ENCODE data around the gene PCDHGA1. TPM values are rescaled to one million over a fixed set of nuclear protein-coding genes. Genes with fewer than 3 reads are reported as not detected.
A peak's percentile ranks its signal among the peaks of the same experiment; 100 is the strongest.

The PCDHGA1 gene
- total and polyA plus RNA-seq, 9 donors = 0.44 to 0.86 (median 0.63) TPM

GRCh38 chr5:141441571-141442170 lies 111.4 kb downstream of the PCDHGA1 start:
- no peaks in the 10 kb centered on the region for H3K27me3 ChIP-seq (ENCODE audit: control insufficient read depth, insufficient read depth, low read length)
- H3K4me3 ChIP-seq (ENCODE audit: low read length) = no peak overlapping the region
- H3K9me3 ChIP-seq (replicated peaks; ENCODE audit: control insufficient read depth, low read depth, low read length) = peaks cover 56% of the 10 kb centered on the region
- no peak for DNase-seq
- H3K27ac ChIP-seq (ENCODE audit: low read length) = no peak overlapping the region
- 46% methylated on average over 42 of the region's 50 CpGs for WGBS (ENCODE audit: insufficient coverage)
- no peaks in the 10 kb centered on the region for H3K36me3 ChIP-seq (ENCODE audit: control insufficient read depth, insufficient read depth, low read length)
- H3K4me1 ChIP-seq (ENCODE audit: control insufficient read depth, insufficient read depth, low read length) = no peaks in the 10 kb centered on the region

- Histone ChIP-seq H3K27me3 (ENCODE audit: control insufficient read depth, insufficient read depth, low read length) (no peaks in the 10 kb centered on the region), H3K4me3 (ENCODE audit: low read length) (no peak overlapping the region), H3K27ac (ENCODE audit: low read length) (no peak overlapping the region), H3K9me3 (replicated peaks; ENCODE audit: control insufficient read depth, low read depth, low read length) (peaks cover 3% of the 10 kb centered on the region), H3K4me1 (ENCODE audit: control insufficient read depth, insufficient read depth, low read length) (no peaks in the 10 kb centered on the region), H3K36me3 (ENCODE audit: control insufficient read depth, insufficient read depth, low read length) (no peaks in the 10 kb centered on the region)
- DNase-seq = no peak
- 100% methylated on average over 1 of the region's 3 CpGs for WGBS (ENCODE audit: insufficient coverage)
These were observed 135.0 kb downstream of the PCDHGA1 start for GRCh38 chr5:141465351-141465750.

- Histone ChIP-seq H3K4me1 (ENCODE audit: control insufficient read depth, insufficient read depth, low read length) (peaks cover 39% of the 10 kb centered on the region), H3K9me3 (replicated peaks; ENCODE audit: control insufficient read depth, low read depth, low read length) (no peaks in the 10 kb centered on the region), H3K27me3 (ENCODE audit: control insufficient read depth, insufficient read depth, low read length) (peaks cover 8% of the 10 kb centered on the region), H3K27ac (ENCODE audit: low read length) (peak within 1 kb of the TSS; percentile 99), H3K4me3 (ENCODE audit: low read length) (peak within 1 kb of the TSS; percentile 92), H3K36me3 (ENCODE audit: control insufficient read depth, insufficient read depth, low read length) (peaks cover 18% of the 10 kb centered on the region)
- peak; percentile 98 for DNase-seq
- under 1% methylated on average over 28 of the region's 28 CpGs for WGBS (ENCODE audit: insufficient coverage)
These were observed 145.4 kb downstream of the PCDHGA1 start, which contains the start of gene PCDHGC3 for GRCh38 chr5:141475625-141476131. Gene PCDHGC3 (plus strand): TSS chr5:141475966. CDS start chr5:141476117, 151 bp downstream.

DNA sequence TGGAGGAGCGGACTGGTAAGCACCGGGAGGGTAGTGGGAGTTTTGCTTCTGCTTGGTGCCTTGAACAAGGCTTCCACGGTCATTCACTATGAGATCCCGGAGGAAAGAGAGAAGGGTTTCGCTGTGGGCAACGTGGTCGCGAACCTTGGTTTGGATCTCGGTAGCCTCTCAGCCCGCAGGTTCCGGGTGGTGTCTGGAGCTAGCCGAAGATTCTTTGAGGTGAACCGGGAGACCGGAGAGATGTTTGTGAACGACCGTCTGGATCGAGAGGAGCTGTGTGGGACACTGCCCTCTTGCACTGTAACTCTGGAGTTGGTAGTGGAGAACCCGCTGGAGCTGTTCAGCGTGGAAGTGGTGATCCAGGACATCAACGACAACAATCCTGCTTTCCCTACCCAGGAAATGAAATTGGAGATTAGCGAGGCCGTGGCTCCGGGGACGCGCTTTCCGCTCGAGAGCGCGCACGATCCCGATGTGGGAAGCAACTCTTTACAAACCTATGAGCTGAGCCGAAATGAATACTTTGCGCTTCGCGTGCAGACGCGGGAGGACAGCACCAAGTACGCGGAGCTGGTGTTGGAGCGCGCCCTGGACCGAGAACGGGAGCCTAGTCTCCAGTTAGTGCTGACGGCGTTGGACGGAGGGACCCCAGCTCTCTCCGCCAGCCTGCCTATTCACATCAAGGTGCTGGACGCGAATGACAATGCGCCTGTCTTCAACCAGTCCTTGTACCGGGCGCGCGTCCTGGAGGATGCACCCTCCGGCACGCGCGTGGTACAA lies 146.0 kb downstream of the PCDHGA1 start:
- under 1% methylated on average over 52 of the region's 58 CpGs for WGBS (ENCODE audit: insufficient coverage)
- DNase-seq = peak; percentile 93
- peak overlapping the region; percentile 92 for H3K4me3 ChIP-seq (ENCODE audit: low read length)
- H3K9me3 ChIP-seq (replicated peaks; ENCODE audit: control insufficient read depth, low read depth, low read length) = no peaks in the 10 kb centered on the region
- H3K27ac ChIP-seq (ENCODE audit: low read length) = peak overlapping the region; percentile 99
- peaks cover 18% of the 10 kb centered on the region for H3K36me3 ChIP-seq (ENCODE audit: control insufficient read depth, insufficient read depth, low read length)
- H3K4me1 ChIP-seq (ENCODE audit: control insufficient read depth, insufficient read depth, low read length) = peaks cover 42% of the 10 kb centered on the region
- H3K27me3 ChIP-seq (ENCODE audit: control insufficient read depth, insufficient read depth, low read length) = peaks cover 8% of the 10 kb centered on the region

DNA sequence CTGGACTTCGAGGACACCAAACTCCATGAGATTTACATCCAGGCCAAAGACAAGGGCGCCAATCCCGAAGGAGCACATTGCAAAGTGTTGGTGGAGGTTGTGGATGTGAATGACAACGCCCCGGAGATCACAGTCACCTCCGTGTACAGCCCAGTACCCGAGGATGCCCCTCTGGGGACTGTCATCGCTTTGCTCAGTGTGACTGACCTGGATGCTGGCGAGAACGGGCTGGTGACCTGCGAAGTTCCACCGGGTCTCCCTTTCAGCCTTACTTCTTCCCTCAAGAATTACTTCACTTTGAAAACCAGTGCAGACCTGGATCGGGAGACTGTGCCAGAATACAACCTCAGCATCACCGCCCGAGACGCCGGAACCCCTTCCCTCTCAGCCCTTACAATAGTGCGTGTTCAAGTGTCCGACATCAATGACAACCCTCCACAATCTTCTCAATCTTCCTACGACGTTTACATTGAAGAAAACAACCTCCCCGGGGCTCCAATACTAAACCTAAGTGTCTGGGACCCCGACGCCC lies 146.8 kb downstream of the PCDHGA1 start:
- H3K4me3 ChIP-seq (ENCODE audit: low read length) = peak overlapping the region; percentile 92
- no peak for DNase-seq
- peaks cover 43% of the 10 kb centered on the region for H3K4me1 ChIP-seq (ENCODE audit: control insufficient read depth, insufficient read depth, low read length)
- peaks cover 18% of the 10 kb centered on the region for H3K36me3 ChIP-seq (ENCODE audit: control insufficient read depth, insufficient read depth, low read length)
- H3K27ac ChIP-seq (ENCODE audit: low read length) = peak overlapping the region; percentile 99
- H3K9me3 ChIP-seq (replicated peaks; ENCODE audit: control insufficient read depth, low read depth, low read length) = no peaks in the 10 kb centered on the region
- WGBS (ENCODE audit: insufficient coverage) = 7% methylated on average over 22 of the region's 24 CpGs
- H3K27me3 ChIP-seq (ENCODE audit: control insufficient read depth, insufficient read depth, low read length) = peaks cover 8% of the 10 kb centered on the region

GRCh38 chr5:141477815-141478214 lies 147.5 kb downstream of the PCDHGA1 start:
- Histone ChIP-seq H3K9me3 (replicated peaks; ENCODE audit: control insufficient read depth, low read depth, low read length) (no peaks in the 10 kb centered on the region), H3K4me1 (ENCODE audit: control insufficient read depth, insufficient read depth, low read length) (peaks cover 43% of the 10 kb centered on the region), H3K4me3 (ENCODE audit: low read length) (peak overlapping the region; percentile 92), H3K36me3 (ENCODE audit: control insufficient read depth, insufficient read depth, low read length) (peaks cover 18% of the 10 kb centered on the region), H3K27me3 (ENCODE audit: control insufficient read depth, insufficient read depth, low read length) (peaks cover 8% of the 10 kb centered on the region), H3K27ac (ENCODE audit: low read length) (peak overlapping the region; percentile 17)
- 15% methylated on average over 9 of the region's 13 CpGs for WGBS (ENCODE audit: insufficient coverage)
- DNase-seq = no peak

- Histone ChIP-seq H3K4me3 (ENCODE audit: low read length) (peak overlapping the region; percentile 92), H3K4me1 (ENCODE audit: control insufficient read depth, insufficient read depth, low read length) (peaks cover 43% of the 10 kb centered on the region), H3K27ac (ENCODE audit: low read length) (peak overlapping the region; percentile 17), H3K36me3 (ENCODE audit: control insufficient read depth, insufficient read depth, low read length) (peaks cover 20% of the 10 kb centered on the region), H3K27me3 (ENCODE audit: control insufficient read depth, insufficient read depth, low read length) (peaks cover 8% of the 10 kb centered on the region), H3K9me3 (replicated peaks; ENCODE audit: control insufficient read depth, low read depth, low read length) (no peaks in the 10 kb centered on the region)
- DNase-seq = no peak
- 11% methylated on average over 17 of the region's 20 CpGs for WGBS (ENCODE audit: insufficient coverage)
These were observed 148.1 kb downstream of the PCDHGA1 start for GRCh38 chr5:141478321-141478945.

DNA sequence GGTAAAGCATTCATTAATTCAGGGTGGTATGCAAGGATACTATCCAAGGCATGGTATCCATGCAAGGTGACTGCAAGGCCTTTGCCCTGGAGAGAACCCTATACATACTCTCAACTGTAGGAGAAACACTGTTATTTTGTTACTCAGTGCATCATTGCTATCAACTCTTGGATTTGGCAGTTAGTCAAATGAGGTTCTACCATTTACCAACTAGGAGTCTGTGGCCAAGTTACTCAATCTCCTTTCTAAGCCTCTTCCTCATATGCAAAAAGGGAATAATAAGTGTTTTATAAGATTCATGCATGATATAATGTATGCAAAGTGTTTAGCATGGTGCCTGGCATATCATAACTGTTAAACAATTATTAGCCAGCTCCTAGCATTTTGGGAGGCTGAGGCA lies 149.5 kb downstream of the PCDHGA1 start:
- DNase-seq = no peak
- Histone ChIP-seq H3K4me1 (ENCODE audit: control insufficient read depth, insufficient read depth, low read length) (peaks cover 51% of the 10 kb centered on the region), H3K9me3 (replicated peaks; ENCODE audit: control insufficient read depth, low read depth, low read length) (no peaks in the 10 kb centered on the region), H3K36me3 (ENCODE audit: control insufficient read depth, insufficient read depth, low read length) (peaks cover 21% of the 10 kb centered on the region), H3K27me3 (ENCODE audit: control insufficient read depth, insufficient read depth, low read length) (peaks cover 8% of the 10 kb centered on the region), H3K27ac (ENCODE audit: low read length) (no peak overlapping the region), H3K4me3 (ENCODE audit: low read length) (no peak overlapping the region)

DNA sequence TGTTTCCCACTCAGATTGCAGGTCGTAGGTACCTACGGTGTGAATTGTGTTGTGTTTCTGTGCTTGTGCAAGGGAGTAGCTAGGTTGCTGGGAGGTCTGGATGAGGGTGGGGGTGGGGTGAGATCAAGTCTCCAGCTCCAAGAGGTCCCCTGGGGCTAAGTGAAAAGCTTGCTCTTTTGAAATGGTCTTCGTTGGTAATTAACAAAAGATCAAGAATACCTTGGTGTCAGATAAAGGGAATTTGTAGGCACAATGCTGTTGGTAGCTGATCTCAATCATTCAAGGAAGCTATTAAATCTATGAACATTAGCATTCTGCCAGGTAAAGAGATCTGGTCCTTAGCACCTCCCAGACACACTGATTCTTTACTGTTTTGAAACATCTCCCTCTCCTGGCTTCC lies 153.6 kb downstream of the PCDHGA1 start:
- Histone ChIP-seq H3K27ac (ENCODE audit: low read length) (no peak overlapping the region), H3K9me3 (replicated peaks; ENCODE audit: control insufficient read depth, low read depth, low read length) (no peaks in the 10 kb centered on the region), H3K27me3 (ENCODE audit: control insufficient read depth, insufficient read depth, low read length) (peaks cover 4% of the 10 kb centered on the region), H3K4me3 (ENCODE audit: low read length) (no peak overlapping the region), H3K4me1 (ENCODE audit: control insufficient read depth, insufficient read depth, low read length) (peaks cover 50% of the 10 kb centered on the region), H3K36me3 (ENCODE audit: control insufficient read depth, insufficient read depth, low read length) (peaks cover 40% of the 10 kb centered on the region)
- 61% methylated on average over 2 of the region's 3 CpGs for WGBS (ENCODE audit: insufficient coverage)
- DNase-seq = no peak

DNA sequence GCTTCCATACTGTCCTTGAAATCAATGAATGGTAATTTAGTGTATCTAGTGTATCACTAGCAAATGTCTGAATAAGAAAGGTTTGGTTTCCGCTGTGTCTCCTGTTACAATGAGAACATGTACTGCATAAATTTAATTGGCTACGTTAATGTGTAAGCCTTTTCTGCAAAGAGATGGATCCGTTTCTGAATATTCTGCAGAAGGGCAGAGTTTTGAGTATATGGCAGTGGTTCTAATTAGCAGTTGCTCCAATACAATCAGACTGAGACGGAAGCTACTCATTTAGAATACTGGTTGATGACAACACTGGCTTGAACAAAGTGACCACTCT lies 154.0 kb downstream of the PCDHGA1 start:
- no CpG with 5 or more reads among the region's 4 CpGs for WGBS (ENCODE audit: insufficient coverage)
- peaks cover 4% of the 10 kb centered on the region for H3K27me3 ChIP-seq (ENCODE audit: control insufficient read depth, insufficient read depth, low read length)

More for the DNA sequence above, 154.0 kb downstream of the PCDHGA1 start:
- Histone ChIP-seq H3K36me3 (ENCODE audit: control insufficient read depth, insufficient read depth, low read length) (peaks cover 42% of the 10 kb centered on the region), H3K4me1 (ENCODE audit: control insufficient read depth, insufficient read depth, low read length) (peaks cover 51% of the 10 kb centered on the region), H3K9me3 (replicated peaks; ENCODE audit: control insufficient read depth, low read depth, low read length) (no peaks in the 10 kb centered on the region), H3K27ac (ENCODE audit: low read length) (no peak overlapping the region), H3K4me3 (ENCODE audit: low read length) (peak overlapping the region; percentile 39)
- DNase-seq = no peak
